ENCODE data around the gene HCAR3. TPM values are rescaled to one million over a fixed set of nuclear protein-coding genes. Genes with fewer than 3 reads are reported as not detected.

HCAR3 gene
- total and polyA plus RNA-seq, 2 of the 13 experiments (the other 11 are each of a cell fraction or from before 2014, with no cell fraction given): 0.11 to 12.8 TPM

- no peak for TF ChIP-seq CREBL2 (CRISPR knock-in tag; IDR thresholded peaks at IDR 0.05; ENCODE audit: borderline replicate concordance)
- TF ChIP-seq TBX2 (CRISPR knock-in tag; IDR thresholded peaks at IDR 0.05; ENCODE audit: borderline replicate concordance): no peak
- no peak for TF ChIP-seq ZNF567 (CRISPR knock-in tag; IDR thresholded peaks at IDR 0.05; ENCODE audit: borderline replicate concordance)
- TF ChIP-seq IKZF1 (IDR thresholded peaks at IDR 0.05): no peak
- TF ChIP-seq ZNF275 (CRISPR knock-in tag; IDR thresholded peaks at IDR 0.05; ENCODE audit: borderline replicate concordance): no peak
- no peak for TF ChIP-seq ZNF549 (CRISPR knock-in tag; IDR thresholded peaks at IDR 0.05)
- TF ChIP-seq, protein P1, sequence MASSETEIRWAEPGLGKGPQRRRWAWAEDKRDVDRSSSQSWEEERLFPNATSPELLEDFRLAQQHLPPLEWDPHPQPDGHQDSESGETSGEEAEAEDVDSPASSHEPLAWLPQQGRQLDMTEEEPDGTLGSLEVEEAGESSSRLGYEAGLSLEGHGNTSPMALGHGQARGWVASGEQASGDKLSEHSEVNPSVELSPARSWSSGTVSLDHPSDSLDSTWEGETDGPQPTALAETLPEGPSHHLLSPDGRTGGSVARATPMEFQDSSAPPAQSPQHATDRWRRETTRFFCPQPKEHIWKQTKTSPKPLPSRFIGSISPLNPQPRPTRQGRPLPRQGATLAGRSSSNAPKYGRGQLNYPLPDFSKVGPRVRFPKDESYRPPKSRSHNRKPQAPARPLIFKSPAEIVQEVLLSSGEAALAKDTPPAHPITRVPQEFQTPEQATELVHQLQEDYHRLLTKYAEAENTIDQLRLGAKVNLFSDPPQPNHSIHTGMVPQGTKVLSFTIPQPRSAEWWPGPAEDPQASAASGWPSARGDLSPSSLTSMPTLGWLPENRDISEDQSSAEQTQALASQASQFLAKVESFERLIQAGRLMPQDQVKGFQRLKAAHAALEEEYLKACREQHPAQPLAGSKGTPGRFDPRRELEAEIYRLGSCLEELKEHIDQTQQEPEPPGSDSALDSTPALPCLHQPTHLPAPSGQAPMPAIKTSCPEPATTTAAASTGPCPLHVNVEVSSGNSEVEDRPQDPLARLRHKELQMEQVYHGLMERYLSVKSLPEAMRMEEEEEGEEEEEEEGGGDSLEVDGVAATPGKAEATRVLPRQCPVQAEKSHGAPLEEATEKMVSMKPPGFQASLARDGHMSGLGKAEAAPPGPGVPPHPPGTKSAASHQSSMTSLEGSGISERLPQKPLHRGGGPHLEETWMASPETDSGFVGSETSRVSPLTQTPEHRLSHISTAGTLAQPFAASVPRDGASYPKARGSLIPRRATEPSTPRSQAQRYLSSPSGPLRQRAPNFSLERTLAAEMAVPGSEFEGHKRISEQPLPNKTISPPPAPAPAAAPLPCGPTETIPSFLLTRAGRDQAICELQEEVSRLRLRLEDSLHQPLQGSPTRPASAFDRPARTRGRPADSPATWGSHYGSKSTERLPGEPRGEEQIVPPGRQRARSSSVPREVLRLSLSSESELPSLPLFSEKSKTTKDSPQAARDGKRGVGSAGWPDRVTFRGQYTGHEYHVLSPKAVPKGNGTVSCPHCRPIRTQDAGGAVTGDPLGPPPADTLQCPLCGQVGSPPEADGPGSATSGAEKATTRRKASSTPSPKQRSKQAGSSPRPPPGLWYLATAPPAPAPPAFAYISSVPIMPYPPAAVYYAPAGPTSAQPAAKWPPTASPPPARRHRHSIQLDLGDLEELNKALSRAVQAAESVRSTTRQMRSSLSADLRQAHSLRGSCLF (CRISPR knock-in tag; IDR thresholded peaks at IDR 0.05; ENCODE audit: borderline replicate concordance): no peak
- no peak for TF ChIP-seq KLF6 (CRISPR knock-in tag; IDR thresholded peaks at IDR 0.05)
- TF ChIP-seq, protein P2, sequence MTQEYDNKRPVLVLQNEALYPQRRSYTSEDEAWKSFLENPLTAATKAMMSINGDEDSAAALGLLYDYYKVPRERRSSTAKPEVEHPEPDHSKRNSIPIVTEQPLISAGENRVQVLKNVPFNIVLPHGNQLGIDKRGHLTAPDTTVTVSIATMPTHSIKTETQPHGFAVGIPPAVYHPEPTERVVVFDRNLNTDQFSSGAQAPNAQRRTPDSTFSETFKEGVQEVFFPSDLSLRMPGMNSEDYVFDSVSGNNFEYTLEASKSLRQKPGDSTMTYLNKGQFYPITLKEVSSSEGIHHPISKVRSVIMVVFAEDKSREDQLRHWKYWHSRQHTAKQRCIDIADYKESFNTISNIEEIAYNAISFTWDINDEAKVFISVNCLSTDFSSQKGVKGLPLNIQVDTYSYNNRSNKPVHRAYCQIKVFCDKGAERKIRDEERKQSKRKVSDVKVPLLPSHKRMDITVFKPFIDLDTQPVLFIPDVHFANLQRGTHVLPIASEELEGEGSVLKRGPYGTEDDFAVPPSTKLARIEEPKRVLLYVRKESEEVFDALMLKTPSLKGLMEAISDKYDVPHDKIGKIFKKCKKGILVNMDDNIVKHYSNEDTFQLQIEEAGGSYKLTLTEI (CRISPR knock-in tag; conservative IDR thresholded peaks at IDR 0.05): no peak
- no peak for TF ChIP-seq SP1 (IDR thresholded peaks at IDR 0.05)
- no peak for TF ChIP-seq SP1 (CRISPR knock-in tag; IDR thresholded peaks at IDR 0.05)
- TF ChIP-seq, protein P3, sequence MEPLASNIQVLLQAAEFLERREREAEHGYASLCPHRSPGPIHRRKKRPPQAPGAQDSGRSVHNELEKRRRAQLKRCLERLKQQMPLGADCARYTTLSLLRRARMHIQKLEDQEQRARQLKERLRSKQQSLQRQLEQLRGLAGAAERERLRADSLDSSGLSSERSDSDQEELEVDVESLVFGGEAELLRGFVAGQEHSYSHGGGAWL (CRISPR knock-in tag; IDR thresholded peaks at IDR 0.05): no peak
- no peak for TF ChIP-seq CAMTA2 (CRISPR knock-in tag; IDR thresholded peaks at IDR 0.05; ENCODE audit: borderline replicate concordance)
- TF ChIP-seq ZNF383 (CRISPR knock-in tag; IDR thresholded peaks at IDR 0.05; ENCODE audit: borderline replicate concordance): no peak
- TF ChIP-seq SPEN (CRISPR knock-in tag; IDR thresholded peaks at IDR 0.05; ENCODE audit: low read depth): no peak
- 0 out of 2 replicates have a peak, but pooled peaks have one; percentile 20 for TF ChIP-seq ZNF556 (CRISPR knock-in tag; IDR thresholded peaks at IDR 0.05; ENCODE audit: borderline replicate concordance)
These were observed 13.8 kb upstream of the HCAR3 start, which contains the start of gene HCAR1 (continued) for GRCh38 chr12:122730215-122731014.
